ENCODE data around the gene COL4A3.

- TF ChIP-seq POLR2A (IDR thresholded peaks at IDR 0.05; ENCODE audit: low read length), result no peak
- no peak for TF ChIP-seq GATA1 (IDR thresholded peaks at IDR 0.05; ENCODE audit: low read depth, low read length)
Observed at GRCh38 chr2:227201771-227202170, 37.3 kb downstream of the COL4A3 start.
